Measurements from ENCODE around the gene DRAXIN. TPM values are rescaled to one million over a fixed set of nuclear protein-coding genes. Genes with fewer than 3 reads are reported as not detected.

The DRAXIN gene
- total RNA-seq, 1 experiment from 2014 or later, result 20.5 TPM

- no peak overlapping the region for H3K14ac ChIP-seq (ENCODE audit: insufficient read depth, low read length)
- no peak overlapping the region for H3K9ac ChIP-seq (ENCODE audit: extremely low read depth, insufficient read length, low read length)
- no peak overlapping the region for H2BK5ac ChIP-seq (ENCODE audit: insufficient read length, low read length)
- no peaks in the 10 kb centered on the region for H3K79me1 ChIP-seq (ENCODE audit: insufficient read depth, low read depth, low read length, poor library complexity, severe bottlenecking)
- no peak overlapping the region for H2AFZ ChIP-seq (ENCODE audit: low read length)
- no peaks in the 10 kb centered on the region for H3K9me3 ChIP-seq (ENCODE audit: control insufficient read depth, low read depth, low read length)
- H3T11ph ChIP-seq (ENCODE audit: low read length), result no peak overlapping the region
- H3K27ac Mint-ChIP-seq, result no peak overlapping the region
- H3K27ac ChIP-seq (ENCODE audit: insufficient read length, low read depth, low read length), result no peak overlapping the region
- no peak overlapping the region for H4K8ac ChIP-seq (replicated peaks; ENCODE audit: insufficient read length, low read depth, low read length)
- H2BK20ac ChIP-seq (ENCODE audit: low read depth, low read length, poor library complexity, severe bottlenecking), result no peak overlapping the region
- H3K4ac ChIP-seq (ENCODE audit: low read depth, low read length), result no peak overlapping the region
- peaks cover 3% of the 10 kb centered on the region for H3K23me2 ChIP-seq (ENCODE audit: insufficient read length, low read depth, low read length, poor library complexity, severe bottlenecking)
- TF ChIP-seq CTCF (conservative IDR thresholded peaks at IDR 0.05), result no peak
- no peaks in the 10 kb centered on the region for H3K27me3 ChIP-seq (ENCODE audit: insufficient read depth, low read length)
- no peak overlapping the region for H2AK5ac ChIP-seq (ENCODE audit: insufficient read length, low read length)
- H3K56ac ChIP-seq (ENCODE audit: insufficient read length, low read depth, low read length), result no peak overlapping the region
- no peak overlapping the region for H3K4me2 ChIP-seq (ENCODE audit: insufficient read depth, insufficient read length, low read length)
- H3K18ac ChIP-seq (ENCODE audit: insufficient read length, low read depth, low read length), result no peak overlapping the region
- H4K5ac ChIP-seq (ENCODE audit: insufficient read length, low read depth, low read length), result no peak overlapping the region
- no peaks in the 10 kb centered on the region for H3K27me3 Mint-ChIP-seq (ENCODE audit: low read depth)
- H2BK15ac ChIP-seq (ENCODE audit: low read depth, low read length), result no peak overlapping the region
- H3K4me3 Mint-ChIP-seq, result no peak overlapping the region
- no CpG with 5 or more reads among the region's 4 CpGs for WGBS (ENCODE audit: extremely low coverage, insufficient read length, low lambda C conversion rate)
- no peak overlapping the region for H2BK120ac ChIP-seq (ENCODE audit: low read depth, low read length, poor library complexity, severe bottlenecking)
- peaks cover 27 to 32% of the 10 kb centered on the region in 2 experiments for H3K4me1 Mint-ChIP-seq
- H2BK12ac ChIP-seq (ENCODE audit: insufficient read length, low read depth, low read length), result no peak overlapping the region
- no peak overlapping the region for H3K23ac ChIP-seq (ENCODE audit: insufficient read length, low read depth, low read length)
- no peaks in the 10 kb centered on the region; a peak in 1 of 5 replicates for H3K9me3 Mint-ChIP-seq
- H3K4me1 ChIP-seq (ENCODE audit: insufficient read depth, low read length), result peaks cover 4% of the 10 kb centered on the region; the same call in 1 of the 2 replicates
- peaks cover 0 to 22% (median 10%) of the 10 kb centered on the region in 3 experiments; a peak in 5 of 7 replicates for H3K36me3 Mint-ChIP-seq (ENCODE audit: insufficient read depth in 1 of 3, low read depth in 3 of 3)
- no peaks in the 10 kb centered on the region for H4K20me1 ChIP-seq (ENCODE audit: control insufficient read depth, insufficient read depth, insufficient read length)
- no peaks in the 10 kb centered on the region for H3K79me2 ChIP-seq (ENCODE audit: insufficient read depth, low read length)
- H4K91ac ChIP-seq (ENCODE audit: insufficient read length, low read depth, low read length), result no peak overlapping the region
- no peak for DNase-seq
These were observed 50.0 kb downstream of the DRAXIN start for GRCh38 chr1:11741482-11741881.

Measured in H9 (cell line).